Right cardiac atrium (tissue), 5 donors: Measurements from ENCODE around the gene NME7. TPM values are rescaled to one million over a fixed set of nuclear protein-coding genes. Genes with fewer than 3 reads are reported as not detected.
"Not testable (repeated sequence)": the region's sequence is repeated elsewhere in the genome, so short reads cannot be mapped to it uniquely, and the experiment has no call there.

Experiments used
- ATAC-seq, 2 donors: fragments of 200-7000 bp; cut with Tn5 transposase; one replicate each; pipeline versions ENCODE4 v1.8.0 to v1.9.1; 2020; ENCODE audit warnings: moderate library complexity in 2 of 2, mild to moderate bottlenecking in 1 of 2
- DNase-seq, 3 donors: peaks; one replicate each; pipeline ENCODE4 v3.0.0-alpha.2; 2020
- H3K27ac ChIP-seq: one replicate; pipeline ENCODE4 v1.5.1; 2013; ENCODE audit warnings: mild to moderate bottlenecking, low read length, control low read depth, moderate library complexity
- H3K27me3 ChIP-seq: one replicate; pipeline ENCODE4 v1.6.1; 2013; ENCODE audit not compliant: control insufficient read depth, insufficient read depth
- H3K4me1 ChIP-seq: one replicate; pipeline ENCODE4 v1.6.1; 2013; ENCODE audit warnings: low read length; ENCODE audit not compliant: control insufficient read depth, insufficient read depth
- H3K4me3 ChIP-seq: one replicate; pipeline ENCODE4 v1.5.1; 2013; ENCODE audit warnings: low read length, control low read depth
- H3K9me3 ChIP-seq: one replicate; pipeline ENCODE4 v1.6.1; 2013; ENCODE audit warnings: low read length; ENCODE audit not compliant: control insufficient read depth
- WGBS: extraction: QIAGEN DNeasy Blood & Tissue Kit; methylation state at CpG from one replicate; pipeline ENCODE4 v1.1.7; 2013; 5-methylcytosine and 5-hydroxymethylcytosine counted together
- intact Hi-C, 4 donors: fragments of 100-400 bp; cut with DNase I; formaldehyde crosslinking; loops; one replicate each; pipeline versions ENCODE4 v1.11.0 to v1.14.0; 2022 to 2023
- polyA plus RNA-seq: library from polyadenylated mRNA; stranded (reverse); fragments of 200-250 nt; gene quantifications from one replicate; pipeline ENCODE4 v1.2.3, GENCODE V29; 2013
- total RNA-seq, 4 donors: library from RNA; stranded (reverse); fragmentation: NEBNext Ultra II Directional; extraction: Animal tissue kit (Norgen Biotek cat#: 25700); gene quantifications; one replicate each; pipeline ENCODE4 v1.2.1, GENCODE V29; 2021
- donor health status: healthy with polysubstance abuse.
- donor health status: DM: no; HTN: yes; CAD: no.
- donor health status: DM: no; HTN: no; CAD: no.
- donor health status: DM: no; HTN: yes; CAD: no; lungs with severe emphysema.
- donor health status: DM: yes; HTN: yes; CAD: no.

The NME7 gene
- total and polyA plus RNA-seq, 5 donors: 8.7 to 15.1 (median 9.3) TPM

- H3K27me3 ChIP-seq: no peaks in the 10 kb centered on the region
- no peak for ATAC-seq
- intact Hi-C loops: loop anchor here in 3 of 4 donors (5.0 to 10.0 kb wide), 3 partner anchors 743 to 1003 kb away; no protein-coding TSS in a partner anchor
- H3K4me1 ChIP-seq: no peaks in the 10 kb centered on the region
- H3K9me3 ChIP-seq: no peaks in the 10 kb centered on the region
- WGBS: 97% methylated on average over 1 of the region's 1 CpG
- H3K27ac ChIP-seq: no peak overlapping the region
- no peak for DNase-seq
- no peak overlapping the region for H3K4me3 ChIP-seq
Observed at GRCh38 chr1:169345511-169345910, 22.1 kb downstream of the NME7 start.

- not testable (repeated sequence) for H3K4me3 ChIP-seq, DNase-seq, H3K9me3 ChIP-seq, ATAC-seq, H3K27me3 ChIP-seq, H3K4me1 ChIP-seq, H3K27ac ChIP-seq
- 93% methylated on average over 3 of the region's 3 CpGs for WGBS
- intact Hi-C loops: loop anchor here in 1 of 4 donors (10.0 kb wide), 1 partner anchor 897 kb away; no protein-coding TSS in a partner anchor
Observed at GRCh38 chr1:169342096-169342495, 25.5 kb downstream of the NME7 start.

- no peak for DNase-seq
- ATAC-seq: no peak
- Histone ChIP-seq H3K9me3 (no peaks in the 10 kb centered on the region), H3K27ac (no peak overlapping the region), H3K27me3 (no peaks in the 10 kb centered on the region), H3K4me1 (no peaks in the 10 kb centered on the region), H3K4me3 (no peak overlapping the region)
- 87% methylated on average over 5 of the region's 5 CpGs for whole genome bisulfite sequencing
- intact Hi-C loops: loop anchor here in 1 of 4 donors (10.0 kb wide), 1 partner anchor 896 kb away; no protein-coding TSS in a partner anchor
Observed at GRCh38 chr1:169340882-169341281, 26.7 kb downstream of the NME7 start.

GRCh38 chr1:169339773-169340172 lies 27.8 kb downstream of the NME7 start:
- Histone ChIP-seq H3K4me3 (no peak overlapping the region), H3K9me3 (no peaks in the 10 kb centered on the region), H3K27ac (no peak overlapping the region), H3K4me1 (no peaks in the 10 kb centered on the region), H3K27me3 (no peaks in the 10 kb centered on the region)
- intact Hi-C loops: loop anchor here in 1 of 4 donors (10.0 kb wide), 1 partner anchor 895 kb away; no protein-coding TSS in a partner anchor
- DNase-seq (no peak), ATAC-seq (no peak)

GRCh38 chr1:169338617-169339016 lies 29.0 kb downstream of the NME7 start:
- WGBS: 60% methylated on average over 2 of the region's 2 CpGs
- no peaks in the 10 kb centered on the region for H3K9me3 ChIP-seq

GRCh38 chr1:169336947-169337715 lies 30.5 kb downstream of the NME7 start:
- WGBS: 97% methylated on average over 35 of the region's 35 CpGs
- intact Hi-C loops, H3K9me3 ChIP-seq, H3K27ac ChIP-seq, DNase-seq, H3K4me3 ChIP-seq, ATAC-seq, H3K4me1 ChIP-seq, H3K27me3 ChIP-seq: not testable (repeated sequence)

More at GRCh38 chr1:169338617-169339016, 29.0 kb downstream of the NME7 start:
- Histone ChIP-seq H3K4me3 (no peak overlapping the region), H3K4me1 (no peaks in the 10 kb centered on the region), H3K27me3 (no peaks in the 10 kb centered on the region), H3K27ac (no peak overlapping the region)
- ATAC-seq: no peak
- intact Hi-C loops: no loop called here
- no peak for DNase-seq

- H3K27ac ChIP-seq, H3K27me3 ChIP-seq, H3K4me1 ChIP-seq, H3K4me3 ChIP-seq, intact Hi-C loops, DNase-seq, H3K9me3 ChIP-seq, ATAC-seq: not testable (repeated sequence)
- WGBS: 97% methylated on average over 3 of the region's 3 CpGs
Observed at GRCh38 chr1:169334727-169335126, 32.9 kb downstream of the NME7 start.

- H3K4me3 ChIP-seq: no peak overlapping the region
- no peaks in the 10 kb centered on the region for H3K27me3 ChIP-seq
- H3K27ac ChIP-seq: no peak overlapping the region
- ATAC-seq (no peak), DNase-seq (no peak)
- no peaks in the 10 kb centered on the region for H3K9me3 ChIP-seq
- no peaks in the 10 kb centered on the region for H3K4me1 ChIP-seq
- intact Hi-C loops: no loop called here
- WGBS: 96% methylated on average over 2 of the region's 2 CpGs
Observed at GRCh38 chr1:169330927-169331326, 36.7 kb downstream of the NME7 start.

GRCh38 chr1:169329383-169329782 lies 38.2 kb downstream of the NME7 start:
- no peak overlapping the region for H3K27ac ChIP-seq
- intact Hi-C loops: no loop called here
- 94% methylated on average over 1 of the region's 1 CpG for WGBS
- DNase-seq (no peak), ATAC-seq (no peak)
- H3K4me1 ChIP-seq: peaks cover 2% of the 10 kb centered on the region
- H3K4me3 ChIP-seq: no peak overlapping the region
- no peaks in the 10 kb centered on the region for H3K27me3 ChIP-seq
- peaks cover 2% of the 10 kb centered on the region for H3K9me3 ChIP-seq

- no peak overlapping the region for H3K27ac ChIP-seq
- DNase-seq: no peak
- H3K27me3 ChIP-seq: no peaks in the 10 kb centered on the region
- intact Hi-C loops: no loop called here
- H3K4me1 ChIP-seq: peaks cover 2% of the 10 kb centered on the region
- no peak overlapping the region for H3K4me3 ChIP-seq
- WGBS: 79% methylated on average over 2 of the region's 2 CpGs
- peaks cover 2% of the 10 kb centered on the region for H3K9me3 ChIP-seq
- ATAC-seq: no peak
Observed at GRCh38 chr1:169327875-169328274, 39.7 kb downstream of the NME7 start.

GRCh38 chr1:169326956-169327268 lies 40.7 kb downstream of the NME7 start:
- Histone ChIP-seq H3K4me3 (no peak overlapping the region), H3K4me1 (peaks cover 2% of the 10 kb centered on the region), H3K27ac (no peak overlapping the region), H3K9me3 (peaks cover 2% of the 10 kb centered on the region), H3K27me3 (no peaks in the 10 kb centered on the region)
- intact Hi-C loops: no loop called here
- DNase-seq: no peak
- no peak for ATAC-seq
